HT-29 (cell line): ENCODE measurements around the gene NRXN3. TPM values are rescaled to one million over a fixed set of nuclear protein-coding genes. Genes with fewer than 3 reads are reported as not detected.

Experiments
- DNase-seq: peaks from one replicate; pipeline ENCODE4 v3.0.0-alpha.2; 2015; ENCODE audit warnings: low spot score
- total RNA-seq: library from RNA; depleted of rRNA; stranded (reverse); fragments of >200 nt; shearing (Covaris generic); gene quantifications from 2 replicates; pipeline ENCODE4 v1.2.3, GENCODE V29; 2014

Gene NRXN3
- total RNA-seq, 1 experiment from 2014 or later: not detected

- no peak for DNase-seq
Measured at GRCh38 chr14:78173346-78174035, 3.3 kb downstream of the NRXN3 start.

GRCh38 chr14:78175412-78175811 lies 5.2 kb downstream of the NRXN3 start:
- no peak for DNase-seq

GRCh38 chr14:78178071-78178470 lies 7.9 kb downstream of the NRXN3 start:
- DNase-seq: no peak

GRCh38 chr14:78178971-78179370 lies 8.8 kb downstream of the NRXN3 start:
- DNase-seq: no peak

- DNase-seq: no peak
Measured at GRCh38 chr14:78181270-78181669, 11.1 kb downstream of the NRXN3 start.

- DNase-seq: no peak
Measured at GRCh38 chr14:78182722-78183121, 12.5 kb downstream of the NRXN3 start.

GRCh38 chr14:78184157-78184556 lies 14.0 kb downstream of the NRXN3 start:
- DNase-seq: no peak

- no peak for DNase-seq
Measured at GRCh38 chr14:78186277-78186676, 16.1 kb downstream of the NRXN3 start.

- DNase-seq: no peak
Measured at GRCh38 chr14:78188882-78189281, 18.7 kb downstream of the NRXN3 start.

- DNase-seq: no peak
Measured at GRCh38 chr14:78195431-78195830, 25.3 kb downstream of the NRXN3 start.

- DNase-seq: no peak
Measured at GRCh38 chr14:78196323-78196722, 26.1 kb downstream of the NRXN3 start.

GRCh38 chr14:78197051-78197450 lies 26.9 kb downstream of the NRXN3 start:
- no peak for DNase-seq

GRCh38 chr14:78202163-78202562 lies 32.0 kb downstream of the NRXN3 start:
- no peak for DNase-seq

- no peak for DNase-seq
Measured at GRCh38 chr14:78202976-78203375, 32.8 kb downstream of the NRXN3 start.

GRCh38 chr14:78207414-78207813 lies 37.2 kb downstream of the NRXN3 start:
- DNase-seq: no peak

GRCh38 chr14:78220273-78220672 lies 50.1 kb downstream of the NRXN3 start:
- no peak for DNase-seq

GRCh38 chr14:78222746-78223145 lies 52.6 kb downstream of the NRXN3 start:
- DNase-seq: no peak

GRCh38 chr14:78227248-78228077 lies 57.3 kb downstream of the NRXN3 start:
- DNase-seq: no peak

- no peak for DNase-seq
Measured at GRCh38 chr14:78228702-78229327, 58.6 kb downstream of the NRXN3 start.

GRCh38 chr14:78232231-78233000 lies 62.2 kb downstream of the NRXN3 start:
- no peak for DNase-seq

GRCh38 chr14:78238141-78238540 lies 68.0 kb downstream of the NRXN3 start:
- no peak for DNase-seq

GRCh38 chr14:78240567-78240966 lies 70.4 kb downstream of the NRXN3 start:
- no peak for DNase-seq
